HL-60/S4 (cell line): ENCODE data around the gene GALNT18.

Experiments
- in situ Hi-C: fragments of 300-500 bp; cut with MboI; formaldehyde crosslinking; loops from 2 replicates; pipeline ENCODE4 v1.14.3; 2022; ENCODE audit warnings: low sequenced_read_pairs

The GALNT18 gene

GRCh38 chr11:11624926-11625325 is 3.1 kb upstream of the GALNT18 start:
- in situ Hi-C loops = no loop called here

- in situ Hi-C loops = no loop called here
Measured at GRCh38 chr11:11624204-11624603, 2.4 kb upstream of the GALNT18 start.

- in situ Hi-C loops = no loop called here
Measured at GRCh38 chr11:11622772-11623171, 967 bp upstream of the GALNT18 start.

GRCh38 chr11:11622340-11622706 is 518 bp upstream of the GALNT18 start:
- in situ Hi-C loops = no loop called here

GRCh38 chr11:11620921-11621572 is 758 bp downstream of the GALNT18 start:
- in situ Hi-C loops = no loop called here

GRCh38 chr11:11620173-11620920 is 1.5 kb downstream of the GALNT18 start:
- in situ Hi-C loops = no loop called here

- in situ Hi-C loops = no loop called here
Measured at GRCh38 chr11:11618973-11619435, 2.8 kb downstream of the GALNT18 start.

GRCh38 chr11:11615086-11615485 is 6.7 kb downstream of the GALNT18 start:
- in situ Hi-C loops = no loop called here

- in situ Hi-C loops = no loop called here
Measured at GRCh38 chr11:11612439-11612838, 9.4 kb downstream of the GALNT18 start.

- in situ Hi-C loops = no loop called here
Measured at GRCh38 chr11:11611381-11611780, 10.4 kb downstream of the GALNT18 start.

- in situ Hi-C loops = no loop called here
Measured at GRCh38 chr11:11608783-11609232, 13.0 kb downstream of the GALNT18 start.

GRCh38 chr11:11607772-11608171 is 14.0 kb downstream of the GALNT18 start:
- in situ Hi-C loops = no loop called here

GRCh38 chr11:11605821-11606450 is 15.9 kb downstream of the GALNT18 start:
- in situ Hi-C loops = no loop called here

- in situ Hi-C loops = no loop called here
Measured at GRCh38 chr11:11605181-11605580, 16.6 kb downstream of the GALNT18 start.

GRCh38 chr11:11604370-11604990 is 17.3 kb downstream of the GALNT18 start:
- in situ Hi-C loops = no loop called here

- in situ Hi-C loops = no loop called here
Measured at GRCh38 chr11:11602011-11602410, 19.8 kb downstream of the GALNT18 start.

- in situ Hi-C loops = no loop called here
Measured at GRCh38 chr11:11600288-11600687, 21.5 kb downstream of the GALNT18 start.

- in situ Hi-C loops = no loop called here
Measured at GRCh38 chr11:11598243-11598642, 23.6 kb downstream of the GALNT18 start.

- in situ Hi-C loops = no loop called here
Measured at GRCh38 chr11:11594162-11594561, 27.6 kb downstream of the GALNT18 start.

- in situ Hi-C loops = no loop called here
Measured at GRCh38 chr11:11592146-11592684, 29.6 kb downstream of the GALNT18 start.

- in situ Hi-C loops = no loop called here
Measured at GRCh38 chr11:11589437-11589836, 32.4 kb downstream of the GALNT18 start.
